HS-27A (cell line): ENCODE measurements around the gene DAGLA.
A peak's percentile ranks its signal among the peaks of the same experiment; 100 is the strongest.

Source experiments
- DNase-seq: peaks from one replicate; pipeline ENCODE4 v3.0.0-alpha.2; 2012; ENCODE audit warnings: low read depth, missing footprints

The DAGLA gene

GRCh38 chr11:61747192-61747966 lies 67.2 kb downstream of the DAGLA start:
- DNase-seq, result peak; percentile 24

GRCh38 chr11:61747967-61748285 lies 67.7 kb downstream of the DAGLA start:
- DNase-seq, result no peak

- DNase-seq, result no peak
These were observed 69.5 kb downstream of the DAGLA start for GRCh38 chr11:61749591-61750217.

GRCh38 chr11:61750631-61751273 lies 70.6 kb downstream of the DAGLA start:
- no peak for DNase-seq

- DNase-seq, result no peak
These were observed 71.2 kb downstream of the DAGLA start for GRCh38 chr11:61751384-61751783.

DNA sequence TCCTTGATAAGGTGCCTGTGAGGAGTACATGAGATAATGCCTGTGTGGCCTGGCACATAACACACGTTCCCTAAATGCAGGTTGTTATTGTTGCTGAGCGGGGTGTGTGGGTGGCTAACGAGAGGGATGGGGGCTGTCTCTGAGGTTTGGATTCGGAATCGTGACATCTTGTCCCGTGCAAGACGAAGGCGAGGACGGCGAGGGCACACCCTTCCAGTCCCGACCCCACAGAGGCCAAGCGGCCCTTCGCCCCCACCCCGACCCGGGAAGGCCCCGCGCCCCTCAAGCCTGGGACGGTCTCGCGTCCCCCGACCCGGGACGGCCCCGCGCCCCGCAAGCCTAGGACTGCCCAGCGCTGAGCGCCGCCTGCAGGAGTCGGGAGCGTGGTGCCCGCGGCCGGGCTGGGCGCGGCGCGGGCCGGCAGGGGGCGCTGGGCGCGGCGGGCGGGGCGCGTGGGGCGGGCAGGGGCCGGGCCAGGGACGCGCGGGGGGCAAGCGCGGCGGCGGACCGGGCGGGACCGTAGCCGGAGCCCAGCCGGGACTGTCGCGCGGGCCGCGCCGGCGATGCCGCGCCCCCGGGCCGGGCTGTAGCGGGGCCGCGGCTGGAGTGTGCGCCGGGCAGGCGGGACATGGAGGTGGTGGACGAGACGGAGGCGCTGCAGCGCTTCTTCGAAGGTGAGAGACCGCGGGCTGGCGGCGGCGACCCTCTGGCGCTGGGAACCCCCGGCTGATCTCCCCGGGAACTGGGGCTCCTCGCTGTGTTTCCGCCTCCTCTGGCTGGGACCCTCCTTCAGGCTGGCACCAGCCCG lies 72.1 kb downstream of the DAGLA start, which contains the start of gene MYRF:
Gene MYRF, plus strand, starts transcription at position 520 of the 808 bp plus-strand sequence. Its CDS starts 109 bp downstream, at position 629.
- DNase-seq, result no peak

- no peak for DNase-seq
These were observed 72.8 kb downstream of the DAGLA start for GRCh38 chr11:61752925-61753521.

- DNase-seq, result no peak
These were observed 73.5 kb downstream of the DAGLA start for GRCh38 chr11:61753672-61754071.

- DNase-seq, result no peak
These were observed 74.6 kb downstream of the DAGLA start for GRCh38 chr11:61754534-61755482.

GRCh38 chr11:61756147-61756451 lies 75.9 kb downstream of the DAGLA start:
- DNase-seq, result no peak

- no peak for DNase-seq
These were observed 76.4 kb downstream of the DAGLA start for GRCh38 chr11:61756452-61757212.

- no peak for DNase-seq
These were observed 77.1 kb downstream of the DAGLA start for GRCh38 chr11:61757213-61757862.

DNA sequence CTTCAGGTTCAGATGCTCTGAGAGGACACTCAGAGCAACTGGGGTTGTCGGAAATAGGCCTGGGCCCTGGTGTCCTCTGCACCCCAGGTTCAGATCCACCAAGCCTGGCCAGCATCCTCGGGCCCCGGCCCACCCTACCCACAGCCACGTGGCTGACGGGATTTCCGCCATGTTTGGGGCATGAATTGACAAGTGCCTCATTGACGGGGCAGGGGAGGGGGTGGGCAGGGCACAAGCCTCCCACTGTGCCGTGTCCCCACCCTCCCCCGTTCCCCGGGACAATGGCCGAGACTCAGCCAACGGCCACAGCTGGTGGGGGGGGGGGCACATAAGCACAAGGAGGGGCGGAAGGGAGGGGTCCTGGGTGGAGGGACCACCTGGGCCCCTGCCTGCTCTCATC lies 80.8 kb downstream of the DAGLA start:
- no peak for DNase-seq

DNA sequence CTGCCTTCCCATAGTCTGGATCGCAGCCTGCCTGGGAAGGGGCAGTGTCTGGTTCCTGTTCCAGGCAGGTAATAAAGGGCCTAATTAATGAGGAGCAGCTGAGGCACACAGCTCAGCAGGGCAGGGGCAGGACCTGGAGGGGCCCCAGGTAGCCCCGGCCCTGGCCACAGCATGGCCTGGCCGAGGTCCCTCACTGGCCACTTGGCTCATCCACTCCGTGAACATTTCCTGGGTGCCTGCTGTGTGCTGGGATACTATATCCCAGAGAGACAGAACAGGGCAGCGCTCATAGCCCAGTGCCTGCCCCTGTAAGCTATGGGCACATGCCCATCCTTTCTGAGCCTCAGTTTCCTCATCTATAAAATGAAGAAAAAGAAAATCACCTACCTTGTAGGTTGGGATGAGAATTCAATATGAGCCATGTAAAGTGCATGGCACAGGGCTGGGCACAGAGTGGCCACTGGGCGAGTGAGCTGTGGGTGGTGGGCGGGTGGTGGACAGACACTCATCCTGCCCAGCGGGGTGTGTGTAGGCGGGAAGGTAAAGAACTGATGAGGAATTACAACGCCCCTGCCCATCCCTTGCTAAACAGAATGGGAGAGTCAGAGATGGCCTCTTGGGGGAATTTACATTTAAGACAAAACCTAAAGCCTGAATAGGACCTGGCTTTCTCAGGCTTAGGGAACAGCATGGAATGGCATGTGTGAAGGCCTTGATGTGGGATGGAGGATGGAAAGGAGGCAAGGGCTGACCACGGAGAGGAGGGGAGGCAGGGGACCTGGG lies 81.4 kb downstream of the DAGLA start:
- DNase-seq, result no peak

DNA sequence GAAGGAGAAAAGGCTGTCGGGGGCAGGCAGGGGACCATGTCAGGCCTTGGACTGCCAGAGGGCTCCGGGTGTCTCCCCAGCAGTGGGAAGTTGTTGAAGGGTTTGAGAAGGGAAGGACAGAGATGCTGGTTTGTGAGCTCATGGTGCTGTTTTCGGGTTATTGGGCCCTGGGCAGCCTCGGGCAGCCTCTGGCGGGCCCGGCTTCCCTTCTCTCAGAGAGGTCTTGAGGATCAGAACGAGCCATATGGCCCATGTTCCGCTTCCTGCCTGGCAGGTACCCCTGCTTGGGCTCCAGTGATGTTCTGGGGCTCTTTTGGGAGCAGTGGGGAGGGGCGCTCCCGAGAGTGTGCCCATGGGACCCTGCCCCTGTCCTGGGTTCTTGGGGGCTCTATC lies 82.0 kb downstream of the DAGLA start:
- no peak for DNase-seq

- no peak for DNase-seq
These were observed 82.6 kb downstream of the DAGLA start for GRCh38 chr11:61762798-61763197.

GRCh38 chr11:61763930-61764605 lies 83.9 kb downstream of the DAGLA start:
- DNase-seq, result no peak

DNA sequence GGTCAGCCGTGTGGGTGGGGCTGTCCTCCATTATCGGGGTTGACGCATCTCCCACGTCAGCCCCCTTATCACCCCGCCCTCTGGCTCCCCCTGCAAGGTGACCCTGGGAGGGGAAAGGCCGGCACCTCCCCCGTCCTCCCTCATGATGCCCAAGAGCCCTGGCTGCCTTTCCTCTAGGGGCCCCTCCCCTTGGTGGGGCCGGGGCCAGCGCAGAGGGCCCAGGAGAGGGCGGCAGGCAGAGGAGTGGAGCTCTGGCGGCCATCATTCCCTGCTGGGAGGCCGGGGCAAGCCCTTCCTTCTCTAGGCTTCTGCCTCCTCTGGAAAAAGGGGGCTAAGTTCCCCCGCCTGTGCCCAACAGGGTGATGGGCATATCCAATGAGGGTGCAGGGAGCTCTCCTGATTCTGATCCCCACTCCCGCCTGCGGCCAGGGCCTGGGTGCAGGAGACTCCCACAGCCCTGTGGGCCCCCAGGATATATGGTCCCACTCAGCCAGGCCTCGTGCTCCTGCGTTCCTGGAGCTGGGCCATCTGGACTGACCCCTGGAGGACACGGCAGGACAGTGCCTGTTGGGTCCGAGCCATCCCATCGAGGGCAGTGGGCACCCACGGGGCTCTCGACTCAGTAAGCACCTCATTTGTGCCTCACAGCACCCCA lies 84.5 kb downstream of the DAGLA start:
- DNase-seq, result no peak
